Measurements from ENCODE around the gene ATP11A.

DNA sequence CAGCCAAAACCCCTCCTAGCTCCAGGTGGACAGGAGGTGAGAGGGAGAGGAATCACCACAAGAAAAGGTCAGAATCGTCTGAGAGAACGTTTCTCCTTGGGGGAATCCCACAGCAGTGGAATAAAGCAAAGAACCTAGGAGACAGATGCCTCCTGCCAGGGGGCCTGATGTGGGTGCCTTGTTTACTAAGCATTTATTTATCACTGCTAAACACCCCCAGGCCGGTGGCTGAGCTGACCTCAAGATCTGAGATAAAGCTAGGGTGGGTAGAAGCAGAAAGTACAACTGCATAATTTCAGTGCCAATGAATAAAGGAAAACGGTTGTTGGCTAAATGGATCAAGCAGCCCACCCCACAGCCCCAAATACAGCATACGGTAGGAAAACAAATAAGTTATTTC lies 33.9 kb upstream of the ATP11A start:
- TF ChIP-seq, protein P1, sequence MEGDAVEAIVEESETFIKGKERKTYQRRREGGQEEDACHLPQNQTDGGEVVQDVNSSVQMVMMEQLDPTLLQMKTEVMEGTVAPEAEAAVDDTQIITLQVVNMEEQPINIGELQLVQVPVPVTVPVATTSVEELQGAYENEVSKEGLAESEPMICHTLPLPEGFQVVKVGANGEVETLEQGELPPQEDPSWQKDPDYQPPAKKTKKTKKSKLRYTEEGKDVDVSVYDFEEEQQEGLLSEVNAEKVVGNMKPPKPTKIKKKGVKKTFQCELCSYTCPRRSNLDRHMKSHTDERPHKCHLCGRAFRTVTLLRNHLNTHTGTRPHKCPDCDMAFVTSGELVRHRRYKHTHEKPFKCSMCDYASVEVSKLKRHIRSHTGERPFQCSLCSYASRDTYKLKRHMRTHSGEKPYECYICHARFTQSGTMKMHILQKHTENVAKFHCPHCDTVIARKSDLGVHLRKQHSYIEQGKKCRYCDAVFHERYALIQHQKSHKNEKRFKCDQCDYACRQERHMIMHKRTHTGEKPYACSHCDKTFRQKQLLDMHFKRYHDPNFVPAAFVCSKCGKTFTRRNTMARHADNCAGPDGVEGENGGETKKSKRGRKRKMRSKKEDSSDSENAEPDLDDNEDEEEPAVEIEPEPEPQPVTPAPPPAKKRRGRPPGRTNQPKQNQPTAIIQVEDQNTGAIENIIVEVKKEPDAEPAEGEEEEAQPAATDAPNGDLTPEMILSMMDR (conservative IDR thresholded peaks at IDR 0.05; ENCODE audit: low read depth in 2 of 2) = no peak
- TF ChIP-seq EZH2 (IDR thresholded peaks at IDR 0.05; ENCODE audit: low read depth, unreplicated experiment) (no peak), POLR2AphosphoS5 (IDR thresholded peaks at IDR 0.05; ENCODE audit: low read depth) (no peak), EZH2phosphoT487 (IDR thresholded peaks at IDR 0.05; ENCODE audit: unreplicated experiment) (no peak), CREB1 (CRISPR knock-in tag; IDR thresholded peaks at IDR 0.05; ENCODE audit: low read depth) (no peak), ZNF114 (CRISPR knock-in tag; IDR thresholded peaks at IDR 0.05) (no peak), REST (IDR thresholded peaks at IDR 0.05; ENCODE audit: unreplicated experiment) (no peak), STAT1 (IDR thresholded peaks at IDR 0.05; ENCODE audit: unreplicated experiment) (no peak), JUNB (IDR thresholded peaks at IDR 0.05; ENCODE audit: unreplicated experiment) (no peak)

All from GM23338 (cell line).